Measurements from ENCODE around the gene NOX4.

GRCh38 chr11:89495951-89496350, 4.8 kb upstream of the NOX4 start:
- TF ChIP-seq EP300 (IDR thresholded peaks at IDR 0.05) (no peak), CTCF (IDR thresholded peaks at IDR 0.05) (no peak)
